ENCODE data around the gene PDE6A. TPM values are rescaled to one million over a fixed set of nuclear protein-coding genes. Genes with fewer than 3 reads are reported as not detected.

PDE6A gene
- total RNA-seq, 1 experiment from 2014 or later, result not detected

DNA sequence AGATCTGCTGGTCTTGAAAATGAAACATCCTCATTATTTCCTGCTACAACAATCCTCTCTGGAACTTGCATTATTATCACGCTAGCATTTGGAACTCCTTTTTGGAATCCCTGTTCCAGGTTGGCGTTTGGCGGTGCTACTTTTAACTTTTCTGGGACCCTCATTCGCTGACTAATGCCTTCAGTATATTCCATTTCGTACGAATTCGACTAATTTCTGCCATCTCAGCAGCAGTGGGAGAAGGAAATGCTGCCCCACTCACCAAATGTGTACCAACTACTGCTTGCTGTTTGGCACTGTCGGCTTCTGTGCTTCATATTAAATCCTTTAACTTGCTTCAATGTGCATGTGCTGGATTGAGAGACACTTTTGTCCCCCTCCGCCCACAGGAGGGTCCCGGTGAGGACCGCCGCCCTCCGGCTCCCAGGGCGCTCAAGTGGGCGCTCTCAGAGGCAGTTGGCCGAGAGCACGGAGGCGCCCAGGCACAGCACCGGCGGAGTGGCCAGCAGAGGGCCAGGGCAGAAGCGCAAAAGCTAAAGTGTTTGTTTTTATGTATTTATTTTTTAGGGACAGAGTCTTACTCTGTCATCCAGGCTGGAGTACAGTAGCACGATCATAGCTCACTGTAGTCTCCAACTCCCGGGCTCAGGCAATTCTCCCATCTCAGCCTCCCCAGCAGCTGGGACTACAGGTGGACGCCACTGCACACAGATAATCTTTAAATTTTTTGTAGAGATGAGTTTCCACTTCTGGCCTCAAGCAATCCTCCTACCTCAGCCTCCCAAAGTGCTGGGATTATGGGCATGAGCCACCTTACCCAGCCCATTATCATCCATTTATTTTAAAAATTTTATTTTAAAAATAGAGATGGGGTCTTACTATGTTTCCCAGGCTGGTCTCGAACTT lies 11.9 kb downstream of the PDE6A start:
- Histone ChIP-seq H3K23me2 (ENCODE audit: insufficient read length, low read depth, low read length, poor library complexity, severe bottlenecking) (no peaks in the 10 kb centered on the region), H3K9me3 (ENCODE audit: control insufficient read depth, low read depth, low read length) (no peaks in the 10 kb centered on the region), H3K79me2 (ENCODE audit: insufficient read depth, low read length) (no peaks in the 10 kb centered on the region), H2BK15ac (ENCODE audit: low read depth, low read length) (no peak overlapping the region), H2AFZ (ENCODE audit: low read length) (no peak overlapping the region), H3T11ph (ENCODE audit: low read length) (no peak overlapping the region), H4K91ac (ENCODE audit: insufficient read length, low read depth, low read length) (no peak overlapping the region), H3K79me1 (ENCODE audit: insufficient read depth, low read depth, low read length, poor library complexity, severe bottlenecking) (no peaks in the 10 kb centered on the region), H3K4me1 (ENCODE audit: insufficient read depth, low read length) (no peaks in the 10 kb centered on the region), H2BK12ac (ENCODE audit: insufficient read length, low read depth, low read length) (no peak overlapping the region), H2BK120ac (ENCODE audit: low read depth, low read length, poor library complexity, severe bottlenecking) (no peak overlapping the region), H3K14ac (ENCODE audit: insufficient read depth, low read length) (no peak overlapping the region), H3K4ac (ENCODE audit: low read depth, low read length) (no peak overlapping the region), H4K5ac (ENCODE audit: insufficient read length, low read depth, low read length) (no peak overlapping the region), H4K8ac (replicated peaks; ENCODE audit: insufficient read length, low read depth, low read length) (no peak overlapping the region), H3K27ac (ENCODE audit: insufficient read length, low read depth, low read length) (no peak overlapping the region), H3K56ac (ENCODE audit: insufficient read length, low read depth, low read length) (no peak overlapping the region), H3K18ac (ENCODE audit: insufficient read length, low read depth, low read length) (no peak overlapping the region), H4K20me1 (ENCODE audit: control insufficient read depth, insufficient read depth, insufficient read length) (no peaks in the 10 kb centered on the region), H2AK5ac (ENCODE audit: insufficient read length, low read length) (no peak overlapping the region), H3K9ac (ENCODE audit: extremely low read depth, insufficient read length, low read length) (no peak overlapping the region), H3K27me3 (ENCODE audit: insufficient read depth, low read length) (no peaks in the 10 kb centered on the region; the same call in 1 of the 2 replicates), H2BK5ac (ENCODE audit: insufficient read length, low read length) (no peak overlapping the region), H3K4me2 (ENCODE audit: insufficient read depth, insufficient read length, low read length) (no peak overlapping the region), H2BK20ac (ENCODE audit: low read depth, low read length, poor library complexity, severe bottlenecking) (no peak overlapping the region), H3K23ac (ENCODE audit: insufficient read length, low read depth, low read length) (no peak overlapping the region)
- H3K9me3 Mint-ChIP-seq, result no peaks in the 10 kb centered on the region
- H3K4me3 Mint-ChIP-seq, result no peak overlapping the region
- H3K27ac Mint-ChIP-seq, result no peak overlapping the region
- peak; percentile 73 for TF ChIP-seq CTCF (conservative IDR thresholded peaks at IDR 0.05)
- no peaks in the 10 kb centered on the region for H3K4me1 Mint-ChIP-seq
- H3K36me3 Mint-ChIP-seq (ENCODE audit: insufficient read depth in 1 of 3, low read depth in 3 of 3), result no peaks in the 10 kb centered on the region
- peaks cover 24% of the 10 kb centered on the region for H3K27me3 Mint-ChIP-seq (ENCODE audit: low read depth)
- DNase-seq, result peak; percentile 70
- WGBS (ENCODE audit: extremely low coverage, insufficient read length, low lambda C conversion rate), result no CpG with 5 or more reads among the region's 25 CpGs
